ENCODE results near the gene SEPTIN2.
A peak's percentile ranks its signal among the peaks of the same experiment; 100 is the strongest.
"Not testable (repeated sequence)": the region's sequence is repeated elsewhere in the genome, so short reads cannot be mapped to it uniquely, and the experiment has no call there.

The SEPTIN2 gene

GRCh38 chr2:241379481-241380480 is 64.1 kb downstream of the SEPTIN2 start:
- no peak overlapping the region for H3K27ac Mint-ChIP-seq
- DNase-seq (ENCODE audit: low spot score): no peak
- H3K4me3 Mint-ChIP-seq: no peak overlapping the region
- no peaks in the 10 kb centered on the region for H3K9me3 Mint-ChIP-seq
- H3K27me3 Mint-ChIP-seq (ENCODE audit: low read depth): no peaks in the 10 kb centered on the region
- peaks cover 2% of the 10 kb centered on the region for H3K4me1 Mint-ChIP-seq (ENCODE audit: low read depth)
- peaks cover 10% of the 10 kb centered on the region for H3K36me3 Mint-ChIP-seq (ENCODE audit: low read depth)

DNA sequence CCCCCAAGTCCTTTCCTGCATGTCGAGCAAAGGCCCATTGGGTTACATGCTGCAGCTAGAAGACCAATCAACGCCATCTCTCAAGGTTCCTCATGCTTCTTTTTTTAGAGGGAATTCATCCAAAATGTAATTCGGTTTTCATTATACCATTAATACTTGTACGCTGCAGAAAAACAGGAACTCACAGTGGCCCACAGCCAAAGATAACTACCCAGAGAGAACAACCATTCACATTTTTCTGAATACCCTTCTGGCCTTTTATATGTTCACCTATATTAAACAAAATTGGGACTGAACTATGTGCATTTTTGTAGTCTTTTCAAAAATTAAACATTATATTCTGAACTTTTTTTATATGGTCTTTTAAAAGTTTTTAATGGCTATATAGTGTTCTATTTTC is 66.1 kb downstream of the SEPTIN2 start:
- DNase-seq (ENCODE audit: low spot score): no peak
- Mint-ChIP-seq H3K36me3 (ENCODE audit: low read depth) (peaks cover 2% of the 10 kb centered on the region), H3K4me1 (ENCODE audit: low read depth) (peaks cover 1% of the 10 kb centered on the region), H3K9me3 (no peaks in the 10 kb centered on the region), H3K27me3 (ENCODE audit: low read depth) (no peaks in the 10 kb centered on the region), H3K27ac (no peak overlapping the region), H3K4me3 (no peak overlapping the region)

DNA sequence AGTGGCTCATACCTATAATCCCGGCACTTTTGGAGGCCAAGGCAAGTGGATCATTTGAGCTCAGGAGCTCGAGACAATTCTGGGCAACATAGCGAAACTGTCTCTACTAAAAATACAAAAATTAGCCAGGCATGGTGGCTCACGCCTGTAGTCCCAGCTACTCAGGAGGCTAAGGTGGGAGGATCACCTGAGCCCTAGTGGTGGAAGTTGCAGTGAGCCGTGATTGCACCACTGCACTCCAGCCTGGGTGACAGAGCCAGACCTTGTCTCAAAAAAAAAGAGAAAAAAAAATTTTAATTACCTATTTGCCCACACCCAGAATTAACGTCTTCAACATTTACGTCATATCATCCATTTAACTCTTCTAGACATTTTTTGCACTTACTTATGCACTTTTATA is 69.7 kb downstream of the SEPTIN2 start:
- H3K9me3 Mint-ChIP-seq; H3K27me3 Mint-ChIP-seq (ENCODE audit: low read depth); H3K36me3 Mint-ChIP-seq (ENCODE audit: low read depth); DNase-seq (ENCODE audit: low spot score); H3K4me1 Mint-ChIP-seq (ENCODE audit: low read depth); H3K27ac Mint-ChIP-seq; H3K4me3 Mint-ChIP-seq: not testable (repeated sequence)

GRCh38 chr2:241386519-241386918 is 70.8 kb downstream of the SEPTIN2 start:
- H3K4me1 Mint-ChIP-seq (ENCODE audit: low read depth): peaks cover 2% of the 10 kb centered on the region
- H3K27me3 Mint-ChIP-seq (ENCODE audit: low read depth): no peaks in the 10 kb centered on the region
- DNase-seq (ENCODE audit: low spot score): no peak
- no peaks in the 10 kb centered on the region for H3K9me3 Mint-ChIP-seq
- H3K36me3 Mint-ChIP-seq (ENCODE audit: low read depth): peaks cover 2% of the 10 kb centered on the region
- no peak overlapping the region for H3K27ac Mint-ChIP-seq
- H3K4me3 Mint-ChIP-seq: no peak overlapping the region

DNA sequence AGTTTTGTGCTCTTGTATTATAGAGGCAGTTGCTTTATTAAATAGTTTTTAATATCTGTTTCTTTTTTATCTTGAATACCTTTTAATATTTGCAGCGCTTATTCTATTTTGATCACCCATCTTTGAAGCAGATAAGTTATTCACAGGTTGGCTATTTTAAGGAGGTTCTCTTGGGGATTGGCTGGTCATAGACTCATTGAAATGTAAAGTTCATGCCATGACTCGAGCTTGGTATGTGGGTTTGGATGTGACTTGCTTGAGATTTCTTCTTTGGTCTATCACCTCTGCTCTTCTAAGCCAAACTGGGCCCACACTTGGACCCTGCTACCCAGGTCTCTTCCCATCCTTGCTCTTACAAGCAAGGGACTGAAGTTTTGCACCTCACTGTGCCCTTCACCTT is 74.0 kb downstream of the SEPTIN2 start:
- Mint-ChIP-seq H3K27ac (no peak overlapping the region), H3K27me3 (ENCODE audit: low read depth) (no peaks in the 10 kb centered on the region), H3K9me3 (no peaks in the 10 kb centered on the region), H3K4me3 (no peak overlapping the region), H3K36me3 (ENCODE audit: low read depth) (peaks cover 5% of the 10 kb centered on the region), H3K4me1 (ENCODE audit: low read depth) (peaks cover 7% of the 10 kb centered on the region)
- DNase-seq (ENCODE audit: low spot score): no peak

- H3K4me3 Mint-ChIP-seq: no peak overlapping the region
Measured at GRCh38 chr2:241390301-241391206, 74.8 kb downstream of the SEPTIN2 start.

GRCh38 chr2:241391892-241392665 is 76.4 kb downstream of the SEPTIN2 start:
- no peak for DNase-seq (ENCODE audit: low spot score)
- Mint-ChIP-seq H3K4me3 (no peak overlapping the region), H3K36me3 (ENCODE audit: low read depth) (peaks cover 3% of the 10 kb centered on the region), H3K27me3 (ENCODE audit: low read depth) (no peaks in the 10 kb centered on the region), H3K27ac (no peak overlapping the region), H3K9me3 (no peaks in the 10 kb centered on the region), H3K4me1 (ENCODE audit: low read depth) (peaks cover 7% of the 10 kb centered on the region)

More at GRCh38 chr2:241390301-241391206, 74.8 kb downstream of the SEPTIN2 start:
- Mint-ChIP-seq H3K36me3 (ENCODE audit: low read depth) (peaks cover 5% of the 10 kb centered on the region), H3K4me1 (ENCODE audit: low read depth) (peaks cover 7% of the 10 kb centered on the region), H3K27ac (no peak overlapping the region), H3K27me3 (ENCODE audit: low read depth) (no peaks in the 10 kb centered on the region), H3K9me3 (no peaks in the 10 kb centered on the region)
- peak; percentile 15 for DNase-seq (ENCODE audit: low spot score)

- H3K9me3 Mint-ChIP-seq; H3K36me3 Mint-ChIP-seq (ENCODE audit: low read depth); DNase-seq (ENCODE audit: low spot score); H3K27me3 Mint-ChIP-seq (ENCODE audit: low read depth); H3K27ac Mint-ChIP-seq; H3K4me1 Mint-ChIP-seq (ENCODE audit: low read depth); H3K4me3 Mint-ChIP-seq: not testable (repeated sequence)
Measured at GRCh38 chr2:241392753-241393152, 77.0 kb downstream of the SEPTIN2 start.

GRCh38 chr2:241393524-241394196 is 77.9 kb downstream of the SEPTIN2 start:
- Mint-ChIP-seq H3K4me3 (no peak overlapping the region), H3K4me1 (ENCODE audit: low read depth) (peaks cover 7% of the 10 kb centered on the region), H3K27me3 (ENCODE audit: low read depth) (no peaks in the 10 kb centered on the region), H3K36me3 (ENCODE audit: low read depth) (peaks cover 2% of the 10 kb centered on the region), H3K27ac (no peak overlapping the region), H3K9me3 (no peaks in the 10 kb centered on the region)
- no peak for DNase-seq (ENCODE audit: low spot score)

DNA sequence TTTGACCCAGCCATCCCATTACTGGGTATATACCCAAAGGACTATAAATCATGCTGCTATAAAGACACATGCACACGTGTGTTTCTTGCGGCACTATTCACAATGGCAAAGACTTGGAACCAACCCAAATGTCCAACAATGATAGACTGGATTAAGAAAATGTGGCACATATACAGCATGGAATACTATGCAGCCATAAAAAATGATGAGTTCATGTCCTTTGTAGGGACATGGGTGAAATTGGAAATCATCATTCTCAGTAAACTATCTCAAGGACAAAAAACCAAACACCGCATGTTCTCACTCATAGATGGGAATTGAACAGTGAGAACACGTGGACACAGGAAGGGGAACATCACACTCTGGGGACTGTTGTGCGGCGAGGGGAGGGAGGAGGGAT is 81.1 kb downstream of the SEPTIN2 start:
- H3K4me1 Mint-ChIP-seq (ENCODE audit: low read depth); H3K27me3 Mint-ChIP-seq (ENCODE audit: low read depth); H3K9me3 Mint-ChIP-seq; H3K27ac Mint-ChIP-seq; H3K36me3 Mint-ChIP-seq (ENCODE audit: low read depth); DNase-seq (ENCODE audit: low spot score); H3K4me3 Mint-ChIP-seq: not testable (repeated sequence)

- no peak overlapping the region for H3K4me3 Mint-ChIP-seq
- no peaks in the 10 kb centered on the region for H3K9me3 Mint-ChIP-seq
- no peaks in the 10 kb centered on the region for H3K4me1 Mint-ChIP-seq (ENCODE audit: low read depth)
- DNase-seq (ENCODE audit: low spot score): no peak
- H3K36me3 Mint-ChIP-seq (ENCODE audit: low read depth): no peaks in the 10 kb centered on the region
- no peaks in the 10 kb centered on the region for H3K27me3 Mint-ChIP-seq (ENCODE audit: low read depth)
- no peak overlapping the region for H3K27ac Mint-ChIP-seq
Measured at GRCh38 chr2:241399941-241400922, 84.5 kb downstream of the SEPTIN2 start.
